Activated naive CD4-positive, alpha-beta T cell treated with anti-CD3 and anti-CD28 coated beads for 36 hours (primary cell): Measurements from ENCODE around the gene KRT6B. TPM values are rescaled to one million over a fixed set of nuclear protein-coding genes. Genes with fewer than 3 reads are reported as not detected.
"Not testable (repeated sequence)": the region's sequence is repeated elsewhere in the genome, so short reads cannot be mapped to it uniquely, and the experiment has no call there.

ENCODE experiments used
- CTCF ChIA-PET: fragments of 350-600 bp; sonication (Branson Sonifier 250); formaldehyde crosslinking; loops from one replicate; lab custom pipeline; 2021; ENCODE audit warnings: antibody characterized with exemption; lab: Charles Lee
- DNase-seq: peaks from one replicate; pipeline ENCODE4 v3.0.0-alpha.2; 2020
- H3K27ac Mint-ChIP-seq: one replicate; pipeline ENCODE4 v1.8.0; 2021; ENCODE audit warnings: mild to moderate bottlenecking, mixed read lengths
- H3K27me3 Mint-ChIP-seq: one replicate; pipeline ENCODE4 v1.8.0; 2021; ENCODE audit warnings: low read depth, mixed read lengths
- H3K36me3 Mint-ChIP-seq: one replicate; pipeline ENCODE4 v1.8.0; 2021; ENCODE audit warnings: low read depth, mixed read lengths
- H3K4me1 Mint-ChIP-seq: one replicate; pipeline ENCODE4 v1.8.0; 2021; ENCODE audit warnings: low read depth, mixed read lengths
- H3K4me3 Mint-ChIP-seq: one replicate; pipeline ENCODE4 v1.8.0; 2021; ENCODE audit warnings: mild to moderate bottlenecking, moderate library complexity, mixed read lengths
- H3K9me3 Mint-ChIP-seq: one replicate; pipeline ENCODE4 v1.8.0; 2021; ENCODE audit warnings: mixed read lengths
- intact Hi-C: fragments of 100-400 bp; cut with micrococcal nuclease; formaldehyde crosslinking; loops from one replicate; pipeline ENCODE4 v1.15.1; 2023
- total RNA-seq, 2 experiments: library from RNA; stranded (reverse); gene quantifications; one replicate each; pipeline ENCODE4 v1.2.3, GENCODE V29; 2021

KRT6B gene
- total RNA-seq, 2 experiments from 2014 or later: not detected

GRCh38 chr12:52491495-52491894 is 39.5 kb upstream of the KRT6B start:
- H3K4me1 Mint-ChIP-seq, DNase-seq, H3K4me3 Mint-ChIP-seq, H3K9me3 Mint-ChIP-seq, H3K27ac Mint-ChIP-seq, H3K36me3 Mint-ChIP-seq, CTCF ChIA-PET, intact Hi-C loops: not testable (repeated sequence)
- H3K27me3 Mint-ChIP-seq: peaks cover 21% of the 10 kb centered on the region

- no peak for DNase-seq
- Mint-ChIP-seq H3K27ac (no peak overlapping the region), H3K27me3 (peaks cover 32% of the 10 kb centered on the region), H3K36me3 (no peaks in the 10 kb centered on the region), H3K9me3 (peaks cover 4% of the 10 kb centered on the region), H3K4me3 (no peak overlapping the region), H3K4me1 (no peaks in the 10 kb centered on the region)
- intact Hi-C loops: no loop called here
- CTCF ChIA-PET: no interaction called here
Measured at GRCh38 chr12:52488736-52489135, 36.8 kb upstream of the KRT6B start.

- CTCF ChIA-PET: interaction anchor here (1.1 kb wide), 1 partner anchor 397 kb away, joined by 3 read pairs; no protein-coding TSS in a partner anchor
- H3K27me3 Mint-ChIP-seq: peaks cover 38% of the 10 kb centered on the region
- H3K9me3 Mint-ChIP-seq, H3K4me3 Mint-ChIP-seq, DNase-seq, H3K36me3 Mint-ChIP-seq, H3K27ac Mint-ChIP-seq, H3K4me1 Mint-ChIP-seq, intact Hi-C loops: not testable (repeated sequence)
Measured at GRCh38 chr12:52487744-52488443, 35.9 kb upstream of the KRT6B start.

DNA sequence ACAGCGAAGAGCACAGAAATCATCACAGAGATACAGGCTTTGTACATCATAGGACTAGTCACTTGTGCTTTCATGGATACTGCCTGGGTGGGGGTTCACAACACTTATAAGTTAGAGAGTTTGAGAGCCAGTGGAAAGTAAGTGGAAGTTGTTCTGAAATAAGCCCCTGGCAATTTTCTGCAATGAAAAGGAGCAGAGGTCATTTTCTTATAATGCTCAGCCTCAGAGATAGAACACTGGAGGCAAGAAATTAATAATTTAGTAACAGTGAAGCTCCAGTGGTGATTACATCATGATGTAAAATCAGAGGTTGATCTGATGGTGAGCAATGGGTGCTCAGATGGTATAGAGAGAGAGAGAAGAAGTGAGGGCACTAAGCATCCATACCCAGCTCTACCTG is 35.3 kb upstream of the KRT6B start:
- Mint-ChIP-seq H3K4me3 (no peak overlapping the region), H3K36me3 (no peaks in the 10 kb centered on the region), H3K4me1 (no peaks in the 10 kb centered on the region), H3K27ac (no peak overlapping the region), H3K27me3 (peaks cover 40% of the 10 kb centered on the region), H3K9me3 (peaks cover 4% of the 10 kb centered on the region)
- CTCF ChIA-PET: interaction anchor here (1.1 kb wide), 1 partner anchor 398 kb away, joined by 3 read pairs; no protein-coding TSS in a partner anchor
- DNase-seq: no peak
- intact Hi-C loops: no loop called here

GRCh38 chr12:52486166-52487105 is 34.5 kb upstream of the KRT6B start:
- peaks cover 34% of the 10 kb centered on the region for H3K27me3 Mint-ChIP-seq
- intact Hi-C loops: no loop called here
- H3K4me3 Mint-ChIP-seq: no peak overlapping the region
- H3K27ac Mint-ChIP-seq: no peak overlapping the region
- H3K4me1 Mint-ChIP-seq: no peaks in the 10 kb centered on the region
- peaks cover 4% of the 10 kb centered on the region for H3K9me3 Mint-ChIP-seq
- H3K36me3 Mint-ChIP-seq: no peaks in the 10 kb centered on the region
- no peak for DNase-seq
- CTCF ChIA-PET: no interaction called here

DNA sequence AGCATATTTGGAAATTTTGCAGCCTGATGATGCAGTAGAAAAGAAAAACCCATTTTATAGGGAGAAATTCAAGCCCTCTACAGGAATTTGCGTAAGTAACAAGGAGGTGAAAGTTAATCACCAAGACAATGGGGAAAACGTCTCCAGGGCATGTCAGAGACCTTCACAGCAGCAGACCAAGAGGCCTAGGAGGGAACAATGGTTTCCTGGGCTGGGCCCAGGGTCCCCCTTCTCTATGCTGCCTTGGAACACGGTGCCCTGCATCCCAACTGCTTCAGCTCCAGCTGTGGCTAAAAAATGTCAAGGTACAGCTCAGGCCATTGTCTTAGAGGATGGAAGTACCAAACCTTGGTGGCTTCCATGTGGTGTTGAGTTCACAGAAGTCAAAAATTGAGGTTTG is 28.1 kb upstream of the KRT6B start:
- no peak for DNase-seq
- Mint-ChIP-seq H3K9me3 (peaks cover 5% of the 10 kb centered on the region), H3K4me3 (no peak overlapping the region), H3K36me3 (no peaks in the 10 kb centered on the region), H3K27me3 (peaks cover 19% of the 10 kb centered on the region), H3K27ac (no peak overlapping the region), H3K4me1 (no peaks in the 10 kb centered on the region)
- intact Hi-C loops: no loop called here
- CTCF ChIA-PET: no interaction called here

DNA sequence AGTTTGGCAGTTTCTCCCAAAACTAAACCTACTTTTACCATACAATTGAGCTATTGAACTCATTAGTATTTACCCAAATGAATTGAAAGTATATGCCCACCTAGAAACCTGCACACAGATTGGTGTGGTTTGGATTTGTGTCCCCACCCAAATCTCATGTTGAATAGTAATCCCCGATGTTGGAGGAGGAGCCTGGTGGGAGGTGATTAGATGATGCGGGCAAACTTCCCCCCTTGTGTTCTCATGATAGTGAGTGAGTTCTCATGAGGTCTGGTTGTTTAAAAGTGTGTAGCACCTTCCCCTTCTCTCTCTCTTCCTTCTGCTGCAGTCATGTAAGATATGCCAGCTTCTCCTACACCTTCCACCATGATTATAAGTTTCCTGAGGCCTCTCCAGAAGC is 25.7 kb upstream of the KRT6B start:
- intact Hi-C loops: no loop called here
- Mint-ChIP-seq H3K9me3 (peaks cover 1% of the 10 kb centered on the region), H3K27ac (no peak overlapping the region), H3K4me1 (no peaks in the 10 kb centered on the region), H3K27me3 (peaks cover 3% of the 10 kb centered on the region), H3K4me3 (no peak overlapping the region), H3K36me3 (no peaks in the 10 kb centered on the region)
- DNase-seq: no peak
- CTCF ChIA-PET: interaction anchor here (1.2 kb wide), 1 partner anchor 105 kb away, joined by 3 read pairs; no protein-coding TSS in a partner anchor

DNA sequence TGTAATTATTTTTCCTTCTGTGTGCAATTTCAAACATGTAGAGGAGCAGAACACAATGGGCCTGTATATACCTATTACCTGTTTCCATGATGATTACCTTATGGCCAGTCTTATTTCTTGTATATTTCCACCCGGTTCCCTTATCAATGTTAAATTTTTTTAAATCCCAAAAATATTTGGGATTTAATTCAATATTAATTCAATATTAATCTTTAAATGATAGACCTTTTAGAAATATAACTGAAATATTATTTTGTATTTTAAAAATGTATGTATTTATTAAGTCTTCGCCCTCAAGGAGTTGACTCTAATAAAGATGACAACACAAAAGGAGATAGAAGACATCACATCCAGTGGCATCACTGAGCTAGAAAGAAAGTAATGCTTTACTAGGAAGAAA is 22.3 kb upstream of the KRT6B start:
- Mint-ChIP-seq H3K27ac (no peak overlapping the region), H3K36me3 (no peaks in the 10 kb centered on the region), H3K4me3 (no peak overlapping the region), H3K4me1 (no peaks in the 10 kb centered on the region), H3K27me3 (peaks cover 4% of the 10 kb centered on the region), H3K9me3 (no peaks in the 10 kb centered on the region)
- no peak for DNase-seq
- intact Hi-C loops: no loop called here
- CTCF ChIA-PET: interaction anchor here (1.2 kb wide), 1 partner anchor 48 kb away, joined by 3 read pairs; no protein-coding TSS in a partner anchor

DNA sequence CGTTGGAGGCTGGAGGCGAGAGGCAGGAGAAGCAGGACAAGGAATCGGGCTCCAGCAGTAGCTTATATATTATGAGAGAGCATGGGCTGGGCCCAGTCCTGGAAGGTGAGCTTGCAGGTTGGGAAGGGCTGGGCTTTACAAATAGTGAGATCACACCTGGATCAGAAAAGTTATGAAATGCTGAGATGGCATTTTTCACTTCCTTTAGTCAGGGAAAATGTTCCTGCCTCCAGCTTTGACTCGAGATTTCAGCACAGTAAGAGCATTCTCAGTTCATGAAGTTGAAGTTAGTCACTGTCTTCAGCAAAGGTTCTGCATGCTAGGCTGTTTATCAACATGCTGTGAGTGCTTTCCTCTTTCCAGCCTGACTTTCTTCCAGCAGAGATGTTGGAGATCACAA is 21.8 kb upstream of the KRT6B start, which contains the start of gene KRT6C:
TSS of gene KRT6C (minus strand) at position 38 of the 400 bp plus-strand sequence. CDS start 68 bp downstream, outside the sequence.
- Mint-ChIP-seq H3K36me3 (no peaks in the 10 kb centered on the region), H3K4me3 (no peak within 1 kb of the TSS), H3K27ac (no peak within 1 kb of the TSS), H3K4me1 (no peaks in the 10 kb centered on the region), H3K9me3 (no peaks in the 10 kb centered on the region), H3K27me3 (peaks cover 4% of the 10 kb centered on the region)
- CTCF ChIA-PET: interaction anchor here (1.2 kb wide), 1 partner anchor 48 kb away, joined by 3 read pairs; no protein-coding TSS in a partner anchor
- intact Hi-C loops: no loop called here
- no peak for DNase-seq

- no peaks in the 10 kb centered on the region for H3K9me3 Mint-ChIP-seq
- no peaks in the 10 kb centered on the region for H3K36me3 Mint-ChIP-seq
- CTCF ChIA-PET: interaction anchor here (0.6 kb wide), 1 partner anchor 101 kb away, joined by 3 read pairs; no protein-coding TSS in a partner anchor
- H3K27ac Mint-ChIP-seq: no peak overlapping the region
- intact Hi-C loops: no loop called here
- DNase-seq: no peak
- H3K4me1 Mint-ChIP-seq: no peaks in the 10 kb centered on the region
- no peak overlapping the region for H3K4me3 Mint-ChIP-seq
- peaks cover 7% of the 10 kb centered on the region for H3K27me3 Mint-ChIP-seq
Measured at GRCh38 chr12:52469853-52470252, 17.9 kb upstream of the KRT6B start.

DNA sequence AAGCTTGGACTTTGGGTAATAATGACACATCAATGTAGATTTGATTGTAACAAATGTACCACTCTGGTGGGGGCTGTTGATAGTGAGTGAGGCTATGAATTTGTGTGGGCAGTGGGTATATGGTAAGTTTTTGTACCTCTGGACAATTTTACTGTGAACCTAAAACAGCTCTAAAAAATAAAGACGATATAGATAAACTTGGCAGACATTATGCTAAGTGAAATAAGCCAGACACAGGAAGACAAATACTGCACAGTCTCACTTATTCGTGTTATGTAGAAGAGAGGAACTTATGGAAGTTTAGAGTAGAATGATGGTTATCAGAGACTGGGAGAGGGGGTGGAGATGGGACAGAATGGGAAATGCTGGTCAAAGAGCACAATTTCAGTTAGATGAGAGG is 13.0 kb upstream of the KRT6B start:
- intact Hi-C loops: no loop called here
- DNase-seq: no peak
- Mint-ChIP-seq H3K27ac (no peak overlapping the region), H3K9me3 (no peaks in the 10 kb centered on the region), H3K27me3 (peaks cover 7% of the 10 kb centered on the region), H3K36me3 (no peaks in the 10 kb centered on the region), H3K4me3 (no peak overlapping the region), H3K4me1 (no peaks in the 10 kb centered on the region)
- CTCF ChIA-PET: interaction anchor here (0.7 kb wide), 1 partner anchor 406 kb away, joined by 3 read pairs; no protein-coding TSS in a partner anchor

DNA sequence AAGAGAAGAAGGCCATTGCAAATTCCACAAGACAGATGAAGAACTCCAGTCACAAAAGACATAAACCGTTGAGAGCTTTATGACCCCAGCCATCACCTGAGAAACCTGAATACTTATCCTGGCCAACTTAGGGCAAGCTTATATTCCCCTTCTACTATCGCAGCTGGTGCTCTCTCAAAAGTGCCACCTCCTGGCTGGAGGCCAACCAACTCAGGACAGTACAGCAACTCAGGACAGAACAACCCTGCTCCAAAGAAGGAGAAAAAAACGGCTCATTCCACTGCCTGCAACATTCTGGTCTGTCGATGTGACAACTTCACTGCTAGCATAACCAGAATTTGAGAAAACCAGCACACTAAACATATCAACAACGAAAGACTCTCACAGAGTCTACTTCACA is 9.7 kb upstream of the KRT6B start:
- Mint-ChIP-seq H3K36me3 (no peaks in the 10 kb centered on the region), H3K9me3 (no peaks in the 10 kb centered on the region), H3K4me3 (no peak overlapping the region), H3K27me3 (peaks cover 5% of the 10 kb centered on the region), H3K27ac (no peak overlapping the region), H3K4me1 (no peaks in the 10 kb centered on the region)
- CTCF ChIA-PET: no interaction called here
- intact Hi-C loops: no loop called here
- DNase-seq: no peak
